Mesenteric fat pad (tissue), 1 donor: Measurements from ENCODE around the gene CSF2RB. TPM values are rescaled to one million over a fixed set of nuclear protein-coding genes. Genes with fewer than 3 reads are reported as not detected.

ENCODE experiments used
- DNase-seq: peaks from one replicate; pipeline ENCODE4 v3.0.0-alpha.2; 2020; ENCODE audit warnings: low spot score
- total RNA-seq: library from RNA; stranded (reverse); fragmentation: NEBNext Ultra II Directional; extraction: Animal tissue kit (Norgen Biotek cat#: 25700); gene quantifications from one replicate; pipeline ENCODE4 v1.2.1, GENCODE V29; 2021
- donor health status: DM: yes; HTN: yes; CAD: no.

CSF2RB gene
- total RNA-seq, 1 donor from 2014 or later = 13.3 TPM

DNA sequence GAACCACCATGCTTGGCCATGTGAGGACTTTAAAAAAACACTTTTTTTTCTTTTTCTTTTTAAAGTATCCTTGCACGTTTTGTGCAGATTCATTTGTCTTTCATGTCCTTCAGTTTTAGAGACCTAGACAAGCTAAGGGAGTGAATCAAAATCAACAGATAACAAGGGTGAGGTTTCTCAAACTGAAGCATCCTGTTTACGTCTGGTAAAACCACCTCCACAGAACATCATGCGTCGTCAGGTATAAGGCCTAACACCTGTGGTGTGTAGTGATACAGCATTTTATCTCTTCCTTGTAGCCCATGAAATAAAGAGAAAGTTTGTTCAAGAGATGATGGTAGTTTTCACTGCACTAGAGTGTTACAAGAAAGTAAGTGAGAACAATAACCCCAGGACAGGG lies 26.3 kb upstream of the CSF2RB start:
- DNase-seq = no peak

DNA sequence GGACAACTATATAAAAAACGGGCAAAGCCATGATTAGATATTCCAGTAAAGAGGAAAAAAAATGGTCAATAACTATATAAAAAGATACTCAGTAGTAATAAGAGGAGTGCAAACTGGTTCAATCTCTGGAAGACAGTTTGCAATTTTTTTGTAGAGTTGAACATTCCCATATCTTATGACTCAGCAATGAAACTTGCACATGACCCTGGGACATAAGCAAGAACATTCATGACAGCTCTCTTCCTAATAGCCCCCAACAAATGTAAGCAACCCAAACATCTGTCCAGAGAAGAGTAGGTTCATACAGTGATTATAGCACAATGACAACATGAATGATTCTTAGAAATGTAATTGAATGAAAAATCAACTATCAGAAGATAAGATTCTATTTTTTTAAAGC lies 21.8 kb upstream of the CSF2RB start:
- no peak for DNase-seq

DNA sequence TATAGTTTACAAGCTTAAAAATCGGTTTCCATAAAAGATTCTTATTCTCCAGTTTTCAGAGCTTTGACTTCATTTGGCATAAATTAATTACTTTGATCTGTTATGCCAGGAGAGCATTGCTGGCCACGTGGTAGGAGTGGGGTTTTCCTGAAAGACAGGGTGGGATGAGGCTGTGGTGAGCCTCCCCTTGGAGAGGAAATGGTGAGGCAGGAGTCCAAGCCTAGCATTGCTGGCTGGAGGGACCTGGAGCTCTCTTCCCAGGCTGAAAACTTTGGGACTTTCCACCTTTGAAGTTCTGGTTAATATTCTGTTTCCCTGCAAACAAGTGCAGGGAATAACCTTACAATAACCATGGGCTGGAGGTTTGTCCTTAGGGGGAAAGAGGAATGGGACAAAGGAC lies 21.1 kb upstream of the CSF2RB start:
- DNase-seq = no peak

DNA sequence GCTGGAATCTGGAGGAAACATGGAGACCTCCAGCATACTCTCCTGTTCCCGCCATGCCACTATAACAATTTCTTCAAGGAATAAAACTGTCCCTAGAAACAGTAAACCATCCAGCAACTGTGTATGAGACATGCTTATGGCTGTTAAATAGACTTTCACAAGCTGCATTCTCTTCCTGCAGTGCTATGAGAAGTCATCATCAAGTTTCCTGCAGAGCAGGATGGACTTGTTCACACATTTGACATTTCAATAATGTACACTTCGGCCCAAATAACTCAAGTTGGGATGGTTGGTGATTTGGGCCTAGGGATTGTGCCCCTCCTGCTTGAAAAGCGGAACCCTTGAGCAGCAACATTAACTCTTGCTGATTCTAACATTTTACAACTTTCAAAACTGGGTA lies 20.2 kb upstream of the CSF2RB start:
- DNase-seq = no peak

DNA sequence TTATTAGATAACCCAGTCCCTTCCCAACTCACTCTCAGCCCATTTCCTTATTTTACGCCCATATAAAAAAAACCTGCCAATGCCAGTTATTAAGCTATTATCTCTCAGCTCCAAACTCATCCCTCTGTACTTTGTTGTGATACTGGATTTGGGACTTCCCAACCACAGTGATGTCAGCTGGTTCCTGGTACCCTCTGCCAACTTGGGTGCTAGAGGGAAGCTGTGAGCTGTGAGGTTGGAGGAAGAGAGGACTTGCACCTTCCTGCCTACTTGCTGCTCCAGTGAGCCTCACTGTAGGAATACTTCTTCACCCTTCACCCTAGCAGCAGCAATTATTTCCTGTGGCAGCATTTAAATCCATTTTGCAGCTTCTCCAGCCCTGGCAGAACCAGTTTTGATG lies 19.2 kb upstream of the CSF2RB start:
- no peak for DNase-seq

DNA sequence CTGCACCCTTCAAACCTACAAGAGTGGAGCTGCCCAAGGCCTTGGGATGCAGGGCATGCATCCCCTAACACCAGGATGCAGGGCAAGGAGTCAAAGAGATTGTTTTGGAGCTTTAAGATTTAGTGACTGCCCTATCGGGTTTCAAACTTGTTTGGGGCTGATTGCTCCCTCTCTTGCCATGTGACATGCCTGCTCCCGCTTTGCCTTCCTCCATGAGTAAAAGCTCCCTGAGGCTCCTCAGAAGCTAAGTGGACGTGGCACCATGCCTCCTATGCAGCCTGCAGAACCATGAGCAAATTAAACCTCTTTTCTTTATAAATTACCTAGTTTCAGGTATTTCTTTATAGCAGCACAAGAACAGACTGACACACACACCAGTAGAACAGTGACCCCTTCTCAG lies 15.8 kb upstream of the CSF2RB start:
- DNase-seq = no peak

DNA sequence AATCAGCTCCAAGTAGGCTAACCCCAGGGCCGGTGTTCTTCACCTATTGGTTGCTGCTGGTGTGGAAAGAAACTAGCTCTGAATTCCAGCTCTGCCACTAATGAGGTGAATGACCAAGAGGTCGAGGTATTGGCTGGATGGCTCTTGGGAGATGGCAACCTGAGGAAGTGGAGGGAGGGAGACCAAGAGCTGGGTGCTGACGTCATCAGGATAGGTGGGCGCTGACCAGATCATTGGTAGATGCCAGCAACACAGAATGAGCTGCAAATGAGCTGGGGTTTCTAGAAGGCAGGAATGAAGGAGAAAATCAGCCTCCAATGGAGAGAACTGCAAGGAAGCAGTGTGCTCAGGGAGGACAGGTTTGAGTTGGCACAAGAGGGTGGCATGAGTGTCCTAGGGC lies 14.7 kb upstream of the CSF2RB start:
- DNase-seq = no peak

DNA sequence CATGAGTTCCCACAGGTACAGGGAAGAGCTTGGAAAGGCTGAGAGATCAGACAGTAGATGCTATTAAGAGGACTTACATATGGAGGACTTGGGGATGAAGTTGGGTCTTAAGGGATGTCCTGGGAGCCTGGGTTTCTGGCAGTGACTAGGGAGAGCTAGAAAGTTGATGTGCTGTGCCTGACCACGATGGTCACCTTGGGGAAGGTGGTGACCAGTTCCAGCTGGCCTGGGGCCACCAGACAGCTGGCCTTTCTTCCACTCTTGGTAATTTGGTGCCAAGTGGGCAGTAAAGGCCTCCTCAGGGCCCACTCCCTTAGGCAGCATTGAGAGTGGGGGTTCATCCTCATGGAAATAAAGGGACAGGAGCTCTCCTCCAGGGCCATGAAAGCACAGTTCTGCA lies 13.9 kb upstream of the CSF2RB start:
- DNase-seq = no peak

DNA sequence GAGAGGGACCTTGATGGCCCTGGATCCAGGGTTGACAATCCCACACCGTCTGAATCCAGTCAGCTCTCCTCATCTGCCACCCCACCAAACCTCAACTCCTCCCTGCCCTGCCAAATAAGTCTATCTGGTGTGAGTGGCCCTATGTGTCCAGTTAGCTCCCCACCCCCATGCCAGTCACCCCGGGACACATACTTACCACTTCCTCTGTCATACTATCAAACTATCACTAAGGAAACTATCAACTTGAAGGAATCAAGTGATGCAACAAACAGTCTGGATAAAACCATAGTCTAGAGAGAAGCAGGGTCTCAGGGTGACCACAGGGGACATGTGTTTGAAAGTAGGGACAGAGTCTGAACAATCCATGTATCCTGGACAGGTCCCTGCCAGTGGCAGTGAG lies 13.2 kb upstream of the CSF2RB start:
- no peak for DNase-seq

DNA sequence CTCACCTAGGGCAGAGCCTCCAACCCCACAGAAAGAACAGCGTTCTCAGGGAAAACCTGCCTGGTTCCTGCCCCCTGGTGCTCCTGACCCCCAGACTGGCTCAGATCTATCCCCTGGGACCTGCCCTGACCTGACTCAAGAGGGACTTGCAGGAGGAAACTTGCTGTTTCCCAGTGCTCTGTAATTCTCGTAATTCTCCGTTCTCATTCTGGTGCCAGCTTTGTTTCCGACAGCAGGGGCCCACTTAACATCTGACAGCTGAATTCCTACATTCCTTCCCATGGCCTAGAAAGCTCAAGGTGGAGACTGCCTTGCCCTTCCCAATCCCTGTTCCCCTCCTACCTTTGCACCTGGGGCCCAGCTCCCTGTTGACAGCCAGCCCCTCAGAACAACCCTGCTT lies 12.5 kb upstream of the CSF2RB start:
- DNase-seq = no peak

DNA sequence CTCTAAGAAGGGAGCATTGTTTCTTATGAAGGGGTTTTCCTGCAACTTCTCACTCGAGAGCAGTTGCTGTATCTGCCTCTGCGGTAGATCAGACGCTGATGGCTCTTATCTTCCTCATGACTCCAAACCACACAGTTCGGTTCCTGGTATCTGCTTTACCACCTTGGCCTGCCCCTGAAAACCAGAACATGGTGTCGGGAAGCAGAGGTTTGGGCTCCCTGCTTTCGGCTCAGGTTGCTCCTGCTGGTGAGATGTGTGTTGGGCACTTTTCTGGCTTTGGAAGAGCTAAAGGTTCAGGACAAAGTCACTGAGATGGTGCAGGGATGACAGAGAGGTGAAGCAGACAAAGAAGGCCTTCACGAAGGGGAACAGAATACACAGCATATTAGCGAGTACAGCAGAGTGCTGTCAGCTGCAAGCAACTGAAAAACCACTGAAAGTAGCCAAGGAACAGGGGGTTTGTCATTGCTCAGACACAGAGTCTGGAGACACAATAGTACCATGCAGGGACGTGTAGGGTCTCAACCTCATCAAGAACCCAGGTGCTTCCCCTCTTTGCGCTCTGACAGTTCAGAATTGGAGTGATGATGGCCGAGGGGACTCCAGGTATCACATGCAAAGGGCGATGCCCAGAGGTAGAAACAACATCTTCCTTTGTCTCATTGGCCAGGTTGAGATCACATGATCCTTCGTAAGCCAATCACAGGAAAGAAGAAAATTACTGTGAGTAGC lies 11.9 kb upstream of the CSF2RB start:
- no peak for DNase-seq

DNA sequence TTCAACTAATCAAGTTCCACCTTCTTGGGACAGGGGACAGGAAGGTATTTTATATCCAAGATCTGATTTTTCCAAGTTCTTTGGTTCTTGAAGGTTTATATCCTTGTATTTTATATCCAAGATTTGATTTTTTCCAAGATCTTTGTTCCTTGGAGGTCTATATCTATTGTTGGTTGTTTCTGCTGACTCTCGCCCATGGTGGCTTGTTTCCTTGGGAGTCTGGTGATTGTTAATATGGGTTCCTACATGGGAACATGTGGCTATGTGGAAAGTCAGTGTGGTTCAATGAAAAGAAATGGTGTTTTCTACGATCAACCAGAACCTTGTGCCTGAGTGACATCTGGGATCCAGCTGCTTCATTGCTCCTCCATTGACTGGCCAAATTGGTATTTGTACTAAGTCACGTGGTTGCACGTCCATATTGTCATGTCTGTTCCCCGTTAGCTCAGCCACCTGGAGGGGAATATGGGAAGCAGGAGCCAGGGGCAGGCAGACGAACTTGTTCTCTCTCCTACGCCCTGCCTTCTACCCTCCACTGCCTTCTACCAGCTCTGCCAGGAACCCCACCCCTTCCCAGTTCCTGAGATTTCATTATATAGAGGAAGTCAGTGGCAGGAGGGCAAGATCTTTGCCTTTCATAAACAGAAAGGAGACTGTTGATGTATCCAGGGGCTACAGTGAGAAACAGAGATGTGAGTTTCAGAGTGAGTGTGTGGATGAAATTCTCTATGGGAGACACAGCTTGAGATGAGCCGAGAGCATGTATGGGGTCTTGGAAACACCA lies 11.1 kb upstream of the CSF2RB start:
- no peak for DNase-seq

DNA sequence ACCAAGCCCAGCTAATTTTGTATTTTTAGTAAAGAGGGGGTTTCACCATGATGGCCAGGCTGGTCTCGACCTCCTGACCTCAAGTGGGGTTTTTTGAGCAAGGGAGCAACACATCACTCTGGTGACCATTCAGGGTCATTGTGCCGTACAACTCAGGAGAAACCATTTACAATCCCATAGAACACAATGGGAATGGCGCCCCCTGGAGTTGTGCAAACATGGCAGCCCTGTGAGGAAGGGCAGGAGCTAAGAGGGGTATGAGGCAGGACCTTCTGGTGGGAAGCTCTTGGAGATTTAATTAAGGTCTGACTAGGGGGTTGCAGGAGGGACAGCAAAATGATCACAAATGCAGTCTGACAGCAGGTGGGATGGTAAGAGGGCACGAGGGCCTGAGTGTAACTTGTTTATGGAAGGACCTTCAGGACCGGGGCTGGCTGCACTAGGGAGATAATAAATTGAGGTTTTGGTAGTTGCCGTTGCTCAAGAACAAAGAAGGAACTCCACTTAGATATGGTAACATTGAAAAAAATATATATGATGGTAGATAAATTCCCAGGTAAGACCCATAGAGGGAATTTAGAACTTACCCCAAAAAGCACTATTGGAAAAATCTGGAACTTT lies 9.1 kb upstream of the CSF2RB start:
- no peak for DNase-seq

DNA sequence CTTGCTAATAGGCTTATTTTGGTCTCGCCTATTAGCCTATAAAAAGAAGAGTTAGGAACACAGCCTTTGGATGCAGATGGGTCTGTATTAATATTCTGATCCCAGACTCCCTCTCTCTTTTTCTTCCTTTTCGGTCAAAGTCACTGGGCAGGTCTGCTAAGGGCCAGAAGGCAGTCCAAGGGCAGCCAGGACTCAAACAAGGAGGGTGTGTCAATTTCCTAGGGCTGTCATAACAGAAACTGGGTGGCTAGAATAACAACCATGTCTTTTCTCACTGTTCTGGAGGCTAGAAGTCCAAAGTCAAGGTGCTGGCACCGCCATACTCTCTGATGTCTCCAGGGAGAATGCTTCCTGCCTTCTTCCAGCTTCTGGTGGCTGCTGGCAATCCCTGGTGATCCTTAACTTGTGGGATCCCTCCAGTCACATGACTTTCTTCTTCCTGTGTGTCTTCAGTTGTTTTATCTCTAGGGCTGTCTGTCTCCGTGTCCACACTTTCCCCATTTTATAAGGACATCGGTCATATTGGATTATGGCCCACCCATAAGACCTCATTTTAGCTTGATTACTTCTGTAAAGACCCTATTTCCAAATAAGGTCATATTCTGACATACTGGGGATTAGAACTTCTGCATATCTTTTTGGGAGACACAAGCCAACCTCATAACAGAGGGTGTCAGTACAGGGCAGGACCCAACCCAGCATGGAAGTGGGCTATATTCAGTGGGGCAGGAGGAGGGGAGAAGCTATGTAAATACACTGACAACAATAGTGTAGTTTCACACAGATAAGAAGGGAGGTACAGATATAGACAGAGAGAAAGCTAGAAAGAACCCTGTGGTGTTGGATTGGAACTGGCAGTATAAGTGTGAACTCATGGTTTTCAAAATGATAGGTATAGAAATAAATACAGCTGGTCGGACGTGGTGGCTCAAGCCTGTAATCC lies 5.9 kb upstream of the CSF2RB start:
- DNase-seq = no peak

DNA sequence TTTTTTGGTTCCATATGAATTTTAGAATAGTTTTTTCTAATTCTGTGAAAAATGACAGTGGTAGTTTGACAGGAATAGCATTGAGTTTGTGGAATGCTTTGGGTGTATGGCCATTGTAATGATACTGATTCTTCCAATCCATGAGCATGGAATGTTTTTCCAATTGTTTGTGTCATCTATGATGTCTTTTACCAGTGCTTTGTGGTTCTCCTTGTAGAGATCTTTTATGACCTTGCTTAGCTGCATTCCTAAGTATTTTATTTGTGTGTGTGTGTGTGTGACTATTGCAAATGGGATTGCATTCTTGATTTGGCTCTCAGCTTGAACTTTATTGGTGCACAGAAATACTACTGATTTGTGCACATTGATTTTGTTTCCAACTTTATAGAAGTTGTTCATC lies 3.0 kb upstream of the CSF2RB start:
- DNase-seq = no peak

DNA sequence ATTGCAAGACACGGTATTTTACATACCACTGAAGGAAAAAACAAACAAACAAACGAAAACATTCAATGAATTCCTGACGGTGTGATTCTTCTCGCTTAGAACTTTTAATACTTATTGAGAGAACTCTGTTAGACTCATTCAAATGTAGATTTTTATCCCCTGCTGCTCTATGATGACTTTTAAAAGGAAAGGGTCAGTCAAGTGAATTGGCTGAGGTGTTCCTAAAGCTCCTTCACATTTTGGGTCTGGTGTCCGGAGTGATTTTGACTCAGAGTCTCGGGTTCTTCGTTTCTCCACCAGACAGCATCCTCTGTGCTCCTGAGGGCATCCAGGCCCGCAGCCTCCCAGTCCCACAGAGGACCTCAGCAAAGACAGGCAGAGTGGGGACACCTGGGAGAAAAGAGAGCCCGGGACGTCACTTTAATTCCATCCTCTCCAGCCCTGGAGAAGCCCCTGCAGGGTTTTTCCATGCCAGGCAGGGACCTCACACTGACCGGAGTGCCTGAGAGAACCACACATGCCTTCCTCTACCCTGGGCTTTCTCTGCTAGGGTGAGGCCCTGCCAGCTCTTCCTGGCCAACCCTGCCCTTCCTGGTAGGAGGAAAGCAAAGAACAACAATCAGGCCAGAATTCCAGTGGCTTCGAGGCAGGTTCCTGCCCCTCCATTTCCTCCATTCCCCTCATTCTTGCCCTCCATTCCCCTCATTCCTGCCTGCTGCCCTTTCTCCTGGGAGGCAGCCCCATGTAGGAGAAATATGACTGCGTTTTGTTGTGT lies 1.4 kb upstream of the CSF2RB start:
- DNase-seq = no peak

DNA sequence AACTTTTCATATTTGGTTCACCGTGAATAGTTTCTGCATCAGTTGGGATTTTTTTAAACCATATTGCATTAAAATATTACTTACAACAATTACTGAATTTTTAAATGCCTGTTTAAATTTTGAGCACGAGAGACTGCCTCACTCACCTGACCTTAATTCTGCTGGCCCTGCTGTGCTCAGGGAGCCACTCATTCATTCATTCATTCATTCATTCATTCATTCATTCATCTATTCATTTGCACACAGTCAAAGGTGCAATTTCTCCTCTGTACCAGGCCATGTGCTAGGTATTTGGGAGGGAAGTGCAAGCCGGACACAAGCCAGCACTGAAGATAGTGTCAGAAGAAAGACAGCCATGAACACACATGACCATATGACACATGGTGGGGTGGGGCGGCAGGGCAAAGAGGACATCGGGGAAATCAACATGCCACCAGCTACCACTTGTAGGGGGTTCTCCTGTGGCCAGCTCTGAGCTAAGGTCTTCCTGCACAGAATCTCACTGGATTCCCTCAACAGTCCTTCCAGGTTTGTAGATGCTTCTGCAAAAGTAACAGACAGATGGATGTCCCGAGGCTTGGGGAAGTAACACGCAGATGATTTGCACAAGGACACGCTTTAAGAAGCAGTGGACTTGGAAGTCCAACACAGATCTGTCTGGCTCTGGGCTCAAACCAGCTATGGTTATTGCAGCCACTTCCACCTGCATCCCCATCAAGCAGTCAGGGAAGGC lies 568 bp upstream of the CSF2RB start:
- DNase-seq = no peak

DNA sequence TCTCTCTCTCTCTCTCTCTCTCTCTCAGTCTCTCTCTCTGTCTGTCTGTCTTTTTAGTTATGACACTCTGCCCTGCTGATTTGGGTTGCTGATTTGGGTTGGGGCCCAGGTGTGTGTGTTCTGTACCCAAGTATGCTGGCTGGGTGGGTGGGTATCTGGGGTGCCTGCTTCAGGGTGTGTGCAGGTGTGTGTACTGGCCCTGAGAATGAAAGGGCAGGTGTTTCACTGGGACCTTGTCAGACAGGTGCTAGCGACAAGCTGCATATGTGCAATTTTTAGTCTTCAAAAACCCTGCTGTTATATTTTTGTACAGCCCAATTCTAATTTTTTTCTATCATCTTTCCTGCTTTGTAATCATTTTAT lies 943 bp downstream of the CSF2RB start:
- DNase-seq = no peak

DNA sequence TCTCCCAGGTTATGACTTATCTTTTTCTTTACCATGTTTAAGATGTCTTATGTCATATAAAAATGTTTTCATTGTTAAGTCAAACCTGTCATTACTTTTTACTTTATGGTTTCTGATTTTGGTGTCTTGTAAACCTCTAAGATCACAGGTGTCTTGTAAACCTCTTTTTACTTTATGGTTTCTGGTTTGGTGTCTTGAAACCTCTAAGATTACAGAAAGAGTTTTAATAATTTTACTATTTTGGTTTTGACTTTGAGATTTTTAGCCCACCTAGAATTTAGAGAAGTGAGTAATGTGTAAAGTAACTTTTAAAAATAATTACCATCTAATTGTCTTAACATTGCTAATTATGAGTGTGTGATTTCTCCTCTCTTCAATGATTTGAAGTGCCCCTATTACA lies 2.6 kb downstream of the CSF2RB start:
- no peak for DNase-seq
